ENCODE results near the gene RALGPS1.

GRCh38 chr9:127116088-127116726 is 201.6 kb downstream of the RALGPS1 start:
- TF ChIP-seq CTCF (IDR thresholded peaks at IDR 0.05), result no peak
- no peak for TF ChIP-seq EP300 (IDR thresholded peaks at IDR 0.05)
- TF ChIP-seq POLR2A (IDR thresholded peaks at IDR 0.05), result no peak

Measured in sigmoid colon (tissue), 4 donors.